Colonic mucosa (tissue), 4 donors: Measurements from ENCODE around the gene SPAG7. TPM values are rescaled to one million over a fixed set of nuclear protein-coding genes. Genes with fewer than 3 reads are reported as not detected.

ENCODE experiments used
- DNase-seq: peaks from one replicate; pipeline ENCODE4 v3.0.0-alpha.2; 2020
- H3K27ac ChIP-seq: fragments of 200-600 bp; one replicate; pipeline ENCODE4 v1.8.0; 2021
- H3K27me3 ChIP-seq: fragments of 200-600 bp; one replicate; pipeline ENCODE4 v1.8.0; 2021
- H3K36me3 ChIP-seq: fragments of 200-600 bp; one replicate; pipeline ENCODE4 v1.8.0; 2021
- H3K4me1 ChIP-seq: fragments of 200-600 bp; one replicate; pipeline ENCODE4 v1.8.0; 2021; ENCODE audit warnings: mild to moderate bottlenecking
- H3K4me3 ChIP-seq: fragments of 200-600 bp; one replicate; pipeline ENCODE4 v1.8.0; 2021
- H3K9ac ChIP-seq, 2 donors: one replicate each; pipeline ENCODE4 v1.7.0; 2013; ENCODE audit warnings: control low read depth in 2 of 2, low read depth in 2 of 2, low read length in 2 of 2
- H3K9me3 ChIP-seq: fragments of 200-600 bp; one replicate; pipeline ENCODE4 v1.8.0; 2021
- intact Hi-C: fragments of 100-400 bp; cut with DNase I; formaldehyde crosslinking; loops from one replicate; pipeline ENCODE4 v1.14.1; 2022
- total RNA-seq, 2 donors: library from RNA; stranded (reverse); fragmentation: NEBNext Ultra II Directional in 1 of 2; extraction: Animal tissue kit (Norgen Biotek cat#: 25700) in 1 of 2; gene quantifications; one replicate each; pipeline ENCODE4 v1.2.1, GENCODE V29; 2021
- TF ChIP-seq, protein P1 (sequence below): fragments of 200-600 bp; IDR thresholded peaks from one replicate; pipeline ENCODE4 v1.8.0; 2022; ENCODE audit warnings: antibody characterized with exemption, mild to moderate bottlenecking
- donor health status: healthy.
- donor health status: DM: no; HTN: no; CAD: no.
- donor health status: DM: no; HTN: no; CAD: no.

Gene SPAG7
- total RNA-seq, 2 donors from 2014 or later, result 47.7 to 56.4 TPM

DNA sequence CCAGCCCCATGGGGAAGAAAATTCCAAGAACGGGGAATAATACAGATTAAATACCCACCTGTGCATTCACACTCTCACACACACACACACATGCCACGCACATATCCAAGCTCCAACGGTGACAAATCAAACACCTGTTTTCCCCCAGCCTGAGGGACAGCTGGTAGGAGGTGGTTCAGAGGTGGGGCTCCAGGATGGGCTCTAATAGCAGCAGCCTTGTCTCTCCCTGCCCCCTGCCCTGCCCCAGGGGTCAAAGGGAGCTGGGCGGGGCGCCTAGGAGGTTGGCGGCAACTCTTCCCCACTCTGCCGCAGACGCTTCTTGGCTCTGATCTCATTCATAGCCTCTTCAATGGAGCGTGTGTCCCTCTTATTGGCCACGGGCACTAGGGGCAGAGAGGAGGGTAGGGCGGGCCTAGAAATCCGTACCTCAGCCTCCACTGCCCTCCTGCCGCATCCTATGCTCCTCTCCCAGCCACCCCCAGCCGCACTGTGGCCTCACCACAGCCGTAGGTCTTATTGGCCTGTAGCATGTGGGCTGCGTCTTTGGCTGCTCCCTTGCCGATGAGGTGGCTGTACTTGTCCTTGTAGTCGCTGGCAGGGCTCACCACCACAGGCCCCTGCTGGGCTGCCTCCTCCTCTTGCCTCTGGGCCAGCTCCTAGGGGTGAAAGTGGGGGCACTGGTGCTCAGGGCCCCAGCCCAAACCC, 8.2 kb downstream of the SPAG7 start:
- H3K9me3 ChIP-seq, result no peaks in the 10 kb centered on the region
- no peak overlapping the region for H3K4me3 ChIP-seq
- TF ChIP-seq, protein P1, sequence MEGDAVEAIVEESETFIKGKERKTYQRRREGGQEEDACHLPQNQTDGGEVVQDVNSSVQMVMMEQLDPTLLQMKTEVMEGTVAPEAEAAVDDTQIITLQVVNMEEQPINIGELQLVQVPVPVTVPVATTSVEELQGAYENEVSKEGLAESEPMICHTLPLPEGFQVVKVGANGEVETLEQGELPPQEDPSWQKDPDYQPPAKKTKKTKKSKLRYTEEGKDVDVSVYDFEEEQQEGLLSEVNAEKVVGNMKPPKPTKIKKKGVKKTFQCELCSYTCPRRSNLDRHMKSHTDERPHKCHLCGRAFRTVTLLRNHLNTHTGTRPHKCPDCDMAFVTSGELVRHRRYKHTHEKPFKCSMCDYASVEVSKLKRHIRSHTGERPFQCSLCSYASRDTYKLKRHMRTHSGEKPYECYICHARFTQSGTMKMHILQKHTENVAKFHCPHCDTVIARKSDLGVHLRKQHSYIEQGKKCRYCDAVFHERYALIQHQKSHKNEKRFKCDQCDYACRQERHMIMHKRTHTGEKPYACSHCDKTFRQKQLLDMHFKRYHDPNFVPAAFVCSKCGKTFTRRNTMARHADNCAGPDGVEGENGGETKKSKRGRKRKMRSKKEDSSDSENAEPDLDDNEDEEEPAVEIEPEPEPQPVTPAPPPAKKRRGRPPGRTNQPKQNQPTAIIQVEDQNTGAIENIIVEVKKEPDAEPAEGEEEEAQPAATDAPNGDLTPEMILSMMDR, result no peak
- no peaks in the 10 kb centered on the region for H3K4me1 ChIP-seq
- no peak for DNase-seq
- no peaks in the 10 kb centered on the region for H3K36me3 ChIP-seq
- no peaks in the 10 kb centered on the region for H3K27me3 ChIP-seq
- intact Hi-C loops, result no loop called here
- no peak overlapping the region for H3K27ac ChIP-seq
- H3K9ac ChIP-seq, result no peak overlapping the region

DNA sequence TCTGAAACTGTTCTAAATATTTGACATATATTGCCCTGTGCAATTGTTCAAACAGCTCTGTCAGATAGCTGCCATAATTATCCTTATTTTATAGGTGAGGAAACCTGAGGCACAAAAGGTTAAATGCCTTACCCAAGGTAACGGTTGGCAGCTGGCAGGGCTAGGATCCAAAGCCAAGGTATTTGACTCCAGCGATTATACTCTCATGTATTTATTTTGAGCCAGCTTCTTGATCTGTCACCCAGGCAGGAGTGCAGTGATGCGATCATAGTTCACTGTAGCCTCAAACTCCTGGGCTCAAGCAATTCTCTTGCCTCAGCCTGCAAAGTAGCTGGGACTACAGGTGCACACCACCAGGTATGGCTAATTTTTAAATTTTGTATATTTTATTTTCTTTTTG, 9.5 kb downstream of the SPAG7 start:
- DNase-seq, result no peak
- intact Hi-C loops, result no loop called here
- Histone ChIP-seq H3K36me3 (no peaks in the 10 kb centered on the region), H3K9me3 (no peaks in the 10 kb centered on the region), H3K4me3 (no peak overlapping the region), H3K9ac (no peak overlapping the region), H3K27me3 (no peaks in the 10 kb centered on the region), H3K27ac (no peak overlapping the region), H3K4me1 (no peaks in the 10 kb centered on the region)
- TF ChIP-seq, protein P1, result no peak

DNA sequence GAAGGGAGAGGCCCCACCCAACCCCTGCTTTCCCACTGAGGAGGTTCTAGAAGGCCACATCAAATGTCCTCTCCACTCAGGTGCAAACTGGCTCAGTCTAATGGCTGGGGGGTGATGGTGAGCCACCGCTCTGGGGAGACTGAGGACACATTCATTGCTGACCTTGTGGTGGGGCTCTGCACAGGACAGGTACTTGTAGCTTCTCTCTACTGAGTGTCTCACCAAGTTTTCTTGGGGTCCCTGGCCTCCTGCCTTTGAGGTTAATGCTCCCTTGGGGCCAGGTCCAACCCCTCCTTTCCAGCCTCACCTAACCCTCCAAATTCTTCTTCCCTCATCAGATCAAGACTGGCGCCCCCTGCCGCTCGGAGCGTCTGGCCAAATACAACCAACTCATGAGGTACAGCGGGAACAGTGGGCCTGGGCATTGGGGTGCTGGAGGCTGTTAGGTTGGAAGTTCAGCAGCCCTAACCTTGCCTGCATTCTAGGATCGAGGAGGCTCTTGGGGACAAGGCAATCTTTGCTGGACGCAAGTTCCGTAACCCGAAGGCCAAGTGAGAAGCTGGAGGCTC, 11.0 kb downstream of the SPAG7 start:
- H3K27ac ChIP-seq, result no peak overlapping the region
- DNase-seq, result no peak
- no peak overlapping the region for H3K9ac ChIP-seq
- intact Hi-C loops, result no loop called here
- H3K4me3 ChIP-seq, result no peak overlapping the region
- H3K27me3 ChIP-seq, result no peaks in the 10 kb centered on the region
- H3K36me3 ChIP-seq, result no peaks in the 10 kb centered on the region
- H3K9me3 ChIP-seq, result no peaks in the 10 kb centered on the region
- TF ChIP-seq, protein P1, result no peak
- no peaks in the 10 kb centered on the region for H3K4me1 ChIP-seq

DNA sequence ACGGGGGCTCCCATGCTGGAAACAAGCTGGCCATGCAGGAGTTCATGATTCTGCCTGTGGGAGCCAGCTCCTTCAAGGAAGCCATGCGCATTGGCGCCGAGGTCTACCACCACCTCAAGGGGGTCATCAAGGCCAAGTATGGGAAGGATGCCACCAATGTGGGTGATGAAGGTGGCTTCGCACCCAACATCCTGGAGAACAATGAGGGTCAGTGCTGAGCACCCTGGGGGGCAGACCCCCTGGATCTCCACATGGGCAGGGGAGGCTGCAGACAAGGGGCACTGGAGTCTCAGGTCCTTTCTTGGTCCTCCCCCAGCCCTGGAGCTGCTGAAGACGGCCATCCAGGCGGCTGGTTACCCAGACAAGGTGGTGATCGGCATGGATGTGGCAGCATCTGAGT, 12.5 kb downstream of the SPAG7 start:
- no peaks in the 10 kb centered on the region for H3K9me3 ChIP-seq
- H3K36me3 ChIP-seq, result no peaks in the 10 kb centered on the region
- no peak overlapping the region for H3K27ac ChIP-seq
- TF ChIP-seq, protein P1, result no peak
- H3K27me3 ChIP-seq, result no peaks in the 10 kb centered on the region
- no peaks in the 10 kb centered on the region for H3K4me1 ChIP-seq
- intact Hi-C loops, result no loop called here
- H3K4me3 ChIP-seq, result no peak overlapping the region
- H3K9ac ChIP-seq, result no peak overlapping the region
- DNase-seq, result no peak

DNA sequence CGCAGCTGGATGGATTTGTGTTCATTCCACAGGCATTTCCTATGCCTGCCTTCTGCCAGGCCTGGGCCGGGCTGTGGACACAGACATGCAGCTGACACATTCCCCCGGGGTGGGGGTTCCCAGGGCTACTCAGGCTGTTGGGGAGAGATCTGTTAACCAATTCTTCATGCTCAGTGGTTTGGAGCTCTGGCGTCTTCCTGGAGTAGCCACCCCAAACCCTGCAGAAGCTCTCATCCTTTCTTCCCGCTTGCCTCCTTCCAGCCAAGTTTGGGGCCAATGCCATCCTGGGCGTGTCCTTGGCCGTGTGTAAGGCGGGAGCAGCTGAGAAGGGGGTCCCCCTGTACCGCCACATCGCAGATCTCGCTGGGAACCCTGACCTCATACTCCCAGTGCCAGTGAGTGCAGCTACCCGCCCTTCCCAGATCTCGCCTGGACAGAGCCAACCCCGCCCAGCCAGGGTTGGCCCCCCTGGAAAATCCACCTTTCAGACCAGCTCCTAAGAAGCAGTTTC, 14.1 kb downstream of the SPAG7 start:
- no peaks in the 10 kb centered on the region for H3K9me3 ChIP-seq
- intact Hi-C loops, result no loop called here
- H3K36me3 ChIP-seq, result no peaks in the 10 kb centered on the region
- no peak overlapping the region for H3K4me3 ChIP-seq
- no peaks in the 10 kb centered on the region for H3K4me1 ChIP-seq
- no peak overlapping the region for H3K27ac ChIP-seq
- TF ChIP-seq, protein P1, result no peak
- H3K27me3 ChIP-seq, result no peaks in the 10 kb centered on the region
- H3K9ac ChIP-seq, result no peak overlapping the region
- no peak for DNase-seq
